H9 (cell line): ENCODE data around the gene TBC1D7. TPM values are rescaled to one million over a fixed set of nuclear protein-coding genes. Genes with fewer than 3 reads are reported as not detected.

ENCODE experiments used
- DNase-seq: peaks from one replicate; pipeline ENCODE4 v3.0.0-alpha.2; 2017
- H2AFZ ChIP-seq: one replicate; pipeline ENCODE4 v1.6.1; 2013; ENCODE audit warnings: mild to moderate bottlenecking, low read length, control low read depth, moderate library complexity
- H2AK5ac ChIP-seq: 2 replicates; pipeline ENCODE4 v1.6.1; 2013; ENCODE audit warnings: low read length, control low read depth, mixed read lengths; ENCODE audit not compliant: insufficient read length
- H2BK120ac ChIP-seq: one replicate; pipeline ENCODE4 v1.6.1; 2013; ENCODE audit warnings: low read depth, mild to moderate bottlenecking, low read length, control low read depth, inconsistent platforms; ENCODE audit not compliant: poor library complexity, severe bottlenecking
- H2BK12ac ChIP-seq: 2 replicates; pipeline ENCODE4 v1.6.1; 2013; ENCODE audit warnings: low read length, control low read depth, mixed read lengths, low read depth; ENCODE audit not compliant: insufficient read length
- H2BK15ac ChIP-seq: 2 replicates; pipeline ENCODE4 v1.6.1; 2013; ENCODE audit warnings: low read depth, low read length, control low read depth
- H2BK20ac ChIP-seq: one replicate; pipeline ENCODE4 v1.6.1; 2013; ENCODE audit warnings: low read depth, mild to moderate bottlenecking, low read length, control low read depth, inconsistent platforms; ENCODE audit not compliant: poor library complexity, severe bottlenecking
- H2BK5ac ChIP-seq: 2 replicates; pipeline ENCODE4 v1.6.1; 2013; ENCODE audit warnings: low read length, control low read depth, mixed read lengths; ENCODE audit not compliant: insufficient read length
- H3K14ac ChIP-seq: 2 replicates; pipeline ENCODE4 v1.6.1; 2013; ENCODE audit warnings: low read length, control low read depth; ENCODE audit not compliant: insufficient read depth
- H3K18ac ChIP-seq: 2 replicates; pipeline ENCODE4 v1.6.1; 2013; ENCODE audit warnings: low read depth, mild to moderate bottlenecking, mixed read lengths, low read length, control low read depth; ENCODE audit not compliant: insufficient read length
- H3K23ac ChIP-seq: 2 replicates; pipeline ENCODE4 v1.6.1; 2013; ENCODE audit warnings: low read length, control low read depth, mixed read lengths, low read depth; ENCODE audit not compliant: insufficient read length
- H3K23me2 ChIP-seq: 2 replicates; pipeline ENCODE4 v1.6.1; 2013; ENCODE audit warnings: low read depth, mild to moderate bottlenecking, mixed read lengths, low read length, control low read depth; ENCODE audit not compliant: insufficient read length, poor library complexity, severe bottlenecking
- H3K27ac ChIP-seq: 2 replicates; pipeline ENCODE4 v1.5.1; 2013; ENCODE audit warnings: low read length, control low read depth, mixed read lengths, low read depth; ENCODE audit not compliant: insufficient read length
- H3K27me3 ChIP-seq: 2 replicates; pipeline ENCODE4 v1.6.1; 2013; ENCODE audit warnings: low read length, control low read depth, inconsistent platforms; ENCODE audit not compliant: insufficient read depth
- H3K4ac ChIP-seq: 2 replicates; pipeline ENCODE4 v1.6.1; 2013; ENCODE audit warnings: low read depth, mild to moderate bottlenecking, control low read depth, inconsistent platforms, low read length, moderate library complexity
- H3K4me1 ChIP-seq: 2 replicates; pipeline ENCODE4 v1.6.1; 2013; ENCODE audit warnings: low read length, control low read depth, inconsistent platforms; ENCODE audit not compliant: insufficient read depth
- H3K4me2 ChIP-seq: 2 replicates; pipeline ENCODE4 v1.6.1; 2013; ENCODE audit warnings: low read length, control low read depth, mixed read lengths; ENCODE audit not compliant: insufficient read length, insufficient read depth
- H3K56ac ChIP-seq: 2 replicates; pipeline ENCODE4 v1.6.1; 2013; ENCODE audit warnings: low read depth, mild to moderate bottlenecking, mixed read lengths, low read length, control low read depth; ENCODE audit not compliant: insufficient read length
- H3K79me1 ChIP-seq: 2 replicates; pipeline ENCODE4 v1.6.1; 2013; ENCODE audit warnings: low read depth, mild to moderate bottlenecking, moderate library complexity, low read length, control low read depth, inconsistent platforms; ENCODE audit not compliant: insufficient read depth, poor library complexity, severe bottlenecking
- H3K79me2 ChIP-seq: 2 replicates; pipeline ENCODE4 v1.6.1; 2013; ENCODE audit warnings: low read length, control low read depth, inconsistent platforms; ENCODE audit not compliant: insufficient read depth
- H3K9ac ChIP-seq: 2 replicates; pipeline ENCODE4 v1.6.1; 2013; ENCODE audit warnings: low read length, control low read depth, mixed read lengths; ENCODE audit not compliant: insufficient read length; ENCODE audit errors: extremely low read depth
- H3K9me3 ChIP-seq: one replicate; pipeline ENCODE4 v1.6.1; 2013; ENCODE audit warnings: low read depth, low read length, inconsistent platforms; ENCODE audit not compliant: control insufficient read depth
- H3T11ph ChIP-seq: one replicate; pipeline ENCODE4 v1.6.1; 2013; ENCODE audit warnings: mild to moderate bottlenecking, low read length, control low read depth, inconsistent platforms
- H4K20me1 ChIP-seq: one replicate; pipeline ENCODE4 v1.6.1; 2013; ENCODE audit not compliant: control insufficient read depth, insufficient read length, insufficient read depth
- H4K5ac ChIP-seq: 2 replicates; pipeline ENCODE4 v1.6.1; 2013; ENCODE audit warnings: low read depth, mild to moderate bottlenecking, mixed read lengths, low read length, control low read depth; ENCODE audit not compliant: insufficient read length
- H4K8ac ChIP-seq: replicated peaks from 2 replicates; pipeline ENCODE4 v1.6.1; 2013; ENCODE audit warnings: low read length, control low read depth, mixed read lengths, low read depth; ENCODE audit not compliant: insufficient read length
- H4K91ac ChIP-seq: 2 replicates; pipeline ENCODE4 v1.6.1; 2013; ENCODE audit warnings: low read depth, mild to moderate bottlenecking, moderate library complexity, mixed read lengths, low read length, control low read depth; ENCODE audit not compliant: insufficient read length
- H3K27ac Mint-ChIP-seq, 3 experiments: 2 replicates in 2 of 3; 3 replicates in 1 of 3; pipeline ENCODE4 v1.8.0; 2020 to 2021; ENCODE audit warnings: mixed read lengths in 3 of 3, mild to moderate bottlenecking in 1 of 3, moderate library complexity in 1 of 3
- H3K27me3 Mint-ChIP-seq: 2 replicates; pipeline ENCODE4 v1.8.0; 2021; ENCODE audit warnings: low read depth, mild to moderate bottlenecking, moderate library complexity, mixed read lengths
- H3K36me3 Mint-ChIP-seq, 3 experiments: 2 replicates in 2 of 3; 3 replicates in 1 of 3; pipeline ENCODE4 v1.8.0; 2020 to 2021; ENCODE audit warnings: low read depth in 3 of 3, mixed read lengths in 3 of 3; ENCODE audit not compliant: insufficient read depth in 1 of 3
- H3K4me1 Mint-ChIP-seq, 2 experiments: 2 replicates each; pipeline ENCODE4 v1.8.0; 2020; ENCODE audit warnings: mixed read lengths in 2 of 2
- H3K4me3 Mint-ChIP-seq, 2 experiments: 2 replicates in 1 of 2; 3 replicates in 1 of 2; pipeline ENCODE4 v1.8.0; 2020 to 2021; ENCODE audit warnings: mild to moderate bottlenecking in 2 of 2, mixed read lengths in 2 of 2, moderate library complexity in 1 of 2
- H3K9me3 Mint-ChIP-seq, 2 experiments: 2 replicates in 1 of 2; 3 replicates in 1 of 2; pipeline ENCODE4 v1.8.0; 2020; ENCODE audit warnings: mild to moderate bottlenecking in 2 of 2, mixed read lengths in 2 of 2, moderate library complexity in 1 of 2
- CTCF ChIP-seq: fragments of 200-600 bp; sonication (generic); conservative IDR thresholded peaks from 3 replicates; pipeline ENCODE4 v1.8.0; 2021; ENCODE audit warnings: antibody characterized with exemption, mild to moderate bottlenecking
- WGBS: extraction: QIAGEN DNeasy Blood & Tissue Kit; methylation state at CpG from one replicate; pipeline ENCODE4 v1.1.7; 2013; ENCODE audit warnings: missing lambda C conversion rate, low lambda C conversion rate, mixed read lengths; ENCODE audit not compliant: insufficient read length; ENCODE audit errors: extremely low coverage; 5-methylcytosine and 5-hydroxymethylcytosine counted together
- total RNA-seq: library from RNA; stranded (reverse); gene quantifications from 2 replicates; pipeline ENCODE4 v1.2.1, GENCODE V29; 2021

The TBC1D7 gene
- total RNA-seq, 1 experiment from 2014 or later = 33.9 TPM

DNA sequence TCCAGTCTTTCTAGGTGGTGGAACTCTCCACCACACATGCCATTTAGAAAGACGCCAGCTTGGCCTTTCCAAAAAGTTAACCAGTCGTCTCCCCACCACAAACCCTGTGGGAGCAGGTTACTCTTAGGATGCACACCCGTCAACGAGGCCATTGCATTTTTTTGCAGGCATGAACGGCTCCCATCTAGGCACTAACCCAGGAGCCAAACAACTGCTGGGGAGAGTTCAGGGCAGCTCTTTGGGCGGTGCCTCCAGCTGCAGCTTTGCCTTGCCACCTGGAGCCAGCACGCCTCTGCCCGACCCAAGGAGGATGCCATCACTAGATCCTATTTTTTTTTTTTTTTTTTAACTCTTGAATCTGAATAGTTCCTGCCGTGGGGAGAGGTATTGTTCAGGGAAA lies 39.9 kb downstream of the TBC1D7 start:
- Histone ChIP-seq H2AK5ac (no peak overlapping the region), H4K20me1 (no peaks in the 10 kb centered on the region), H2BK12ac (no peak overlapping the region), H3K23ac (no peak overlapping the region), H3K14ac (no peak overlapping the region), H3K79me1 (no peaks in the 10 kb centered on the region), H3K56ac (no peak overlapping the region), H3K4ac (no peak overlapping the region), H3K79me2 (no peaks in the 10 kb centered on the region), H3K9me3 (peaks cover 16% of the 10 kb centered on the region), H2AFZ (no peak overlapping the region), H3K27me3 (no peaks in the 10 kb centered on the region), H4K5ac (no peak overlapping the region), H2BK5ac (no peak overlapping the region), H2BK15ac (no peak overlapping the region), H2BK20ac (no peak overlapping the region), H3K18ac (no peak overlapping the region), H3K27ac (no peak overlapping the region), H3K23me2 (no peaks in the 10 kb centered on the region), H4K91ac (no peak overlapping the region), H4K8ac (no peak overlapping the region), H3K9ac (no peak overlapping the region), H3T11ph (no peak overlapping the region), H3K4me1 (no peaks in the 10 kb centered on the region), H3K4me2 (no peak overlapping the region), H2BK120ac (no peak overlapping the region)
- no CpG with 5 or more reads among the region's 9 CpGs for WGBS
- H3K4me1 Mint-ChIP-seq = peaks cover under 1 to 3% of the 10 kb centered on the region in 2 experiments; a peak in 3 of 4 replicates
- H3K36me3 Mint-ChIP-seq = peaks cover 50 to 77% (median 69%) of the 10 kb centered on the region in 3 experiments
- no peak overlapping the region for H3K4me3 Mint-ChIP-seq
- peaks cover 23 to 31% of the 10 kb centered on the region in 2 experiments for H3K9me3 Mint-ChIP-seq
- TF ChIP-seq CTCF = no peak
- no peak for DNase-seq
- no peak overlapping the region for H3K27ac Mint-ChIP-seq
- no peaks in the 10 kb centered on the region for H3K27me3 Mint-ChIP-seq
